ENCODE measurements around the gene PPP1R3G. TPM values are rescaled to one million over a fixed set of nuclear protein-coding genes. Genes with fewer than 3 reads are reported as not detected.

The PPP1R3G gene
- total RNA-seq, 1 experiment from 2014 or later, result 0.29 TPM

- DNase-seq (ENCODE audit: low read depth), result no peak
Measured at GRCh38 chr6:5071216-5071615, 13.9 kb upstream of the PPP1R3G start.

- DNase-seq (ENCODE audit: low read depth), result no peak
Measured at GRCh38 chr6:5072440-5072839, 12.7 kb upstream of the PPP1R3G start.

- no peak for DNase-seq (ENCODE audit: low read depth)
Measured at GRCh38 chr6:5073992-5074391, 11.1 kb upstream of the PPP1R3G start.

- DNase-seq (ENCODE audit: low read depth), result no peak
Measured at GRCh38 chr6:5076931-5077330, 8.2 kb upstream of the PPP1R3G start.

- no peak for DNase-seq (ENCODE audit: low read depth)
Measured at GRCh38 chr6:5078121-5078669, 6.9 kb upstream of the PPP1R3G start.

GRCh38 chr6:5079692-5080091 lies 5.4 kb upstream of the PPP1R3G start:
- DNase-seq (ENCODE audit: low read depth), result no peak

GRCh38 chr6:5080574-5080973 lies 4.6 kb upstream of the PPP1R3G start:
- DNase-seq (ENCODE audit: low read depth), result no peak

- DNase-seq (ENCODE audit: low read depth), result no peak
Measured at GRCh38 chr6:5081182-5081581, 4.0 kb upstream of the PPP1R3G start.

- DNase-seq (ENCODE audit: low read depth), result no peak
Measured at GRCh38 chr6:5081955-5082354, 3.2 kb upstream of the PPP1R3G start.

- DNase-seq (ENCODE audit: low read depth), result peak; percentile 56
Measured at GRCh38 chr6:5082487-5083306, 2.4 kb upstream of the PPP1R3G start.

- DNase-seq (ENCODE audit: low read depth), result no peak
Measured at GRCh38 chr6:5083307-5083583, 1.9 kb upstream of the PPP1R3G start.

GRCh38 chr6:5083813-5084359 lies 1.3 kb upstream of the PPP1R3G start:
- DNase-seq (ENCODE audit: low read depth), result no peak

- no peak for DNase-seq (ENCODE audit: low read depth)
Measured at GRCh38 chr6:5084360-5084780, 771 bp upstream of the PPP1R3G start.

- DNase-seq (ENCODE audit: low read depth), result peak; percentile 11
Measured at GRCh38 chr6:5085648-5086293, 630 bp downstream of the PPP1R3G start.

- DNase-seq (ENCODE audit: low read depth), result no peak
Measured at GRCh38 chr6:5086294-5086890, 1.3 kb downstream of the PPP1R3G start.

- DNase-seq (ENCODE audit: low read depth), result no peak
Measured at GRCh38 chr6:5087389-5087788, 2.2 kb downstream of the PPP1R3G start.

- DNase-seq (ENCODE audit: low read depth), result no peak
Measured at GRCh38 chr6:5088780-5089179, 3.6 kb downstream of the PPP1R3G start.

GRCh38 chr6:5089481-5090438 lies 4.6 kb downstream of the PPP1R3G start:
- DNase-seq (ENCODE audit: low read depth), result no peak

- no peak for DNase-seq (ENCODE audit: low read depth)
Measured at GRCh38 chr6:5090603-5091002, 5.5 kb downstream of the PPP1R3G start.

GRCh38 chr6:5091210-5092069 lies 6.3 kb downstream of the PPP1R3G start:
- DNase-seq (ENCODE audit: low read depth), result no peak
